Parathyroid adenoma (tissue), 2 donors: ENCODE results near the gene NCKAP1.
"Not testable (repeated sequence)": the region's sequence is repeated elsewhere in the genome, so short reads cannot be mapped to it uniquely, and the experiment has no call there.

Source experiments
- H2AFZ ChIP-seq: fragments of 300-600 bp; sonication (generic); one replicate; pipeline ENCODE4 v1.7.0; 2017; ENCODE audit warnings: antibody characterized with exemption, mild to moderate bottlenecking
- H3K27ac ChIP-seq: fragments of 300-600 bp; sonication (generic); one replicate; pipeline ENCODE4 v1.7.0; 2017
- H3K27me3 ChIP-seq: fragments of 300-600 bp; sonication (generic); one replicate; pipeline ENCODE4 v1.7.0; 2017; ENCODE audit warnings: low read length; ENCODE audit not compliant: control insufficient read depth, insufficient read depth
- H3K36me3 ChIP-seq: fragments of 300-600 bp; sonication (generic); one replicate; pipeline ENCODE4 v1.7.0; 2017; ENCODE audit warnings: low read length; ENCODE audit not compliant: control insufficient read depth, insufficient read depth
- H3K4me1 ChIP-seq: fragments of 300-600 bp; sonication (generic); one replicate; pipeline ENCODE4 v1.7.0; 2017; ENCODE audit warnings: control low read depth
- H3K4me2 ChIP-seq: fragments of 300-600 bp; sonication (generic); one replicate; pipeline ENCODE4 v1.7.0; 2017; ENCODE audit warnings: low read length
- H3K4me3 ChIP-seq: fragments of 300-600 bp; sonication (generic); one replicate; pipeline ENCODE4 v1.7.0; 2017; ENCODE audit warnings: low read depth, low read length
- H3K79me2 ChIP-seq: fragments of 300-600 bp; sonication (generic); one replicate; pipeline ENCODE4 v1.7.0; 2017; ENCODE audit warnings: control low read depth
- H3K9ac ChIP-seq: fragments of 300-600 bp; sonication (generic); one replicate; pipeline ENCODE4 v1.7.0; 2017; ENCODE audit warnings: mild to moderate bottlenecking
- H3K9me3 ChIP-seq: fragments of 300-600 bp; sonication (generic); one replicate; pipeline ENCODE4 v1.7.0; 2017; ENCODE audit warnings: low read length; ENCODE audit not compliant: control insufficient read depth
- TF ChIP-seq, protein P1 (sequence below): fragments of 300-600 bp; sonication (generic); IDR thresholded peaks from one replicate; pipeline ENCODE4 v1.7.0; 2017; ENCODE audit warnings: antibody characterized with exemption, mild to moderate bottlenecking
- donor health status: primary hyperparathyroidism.

NCKAP1 gene

DNA sequence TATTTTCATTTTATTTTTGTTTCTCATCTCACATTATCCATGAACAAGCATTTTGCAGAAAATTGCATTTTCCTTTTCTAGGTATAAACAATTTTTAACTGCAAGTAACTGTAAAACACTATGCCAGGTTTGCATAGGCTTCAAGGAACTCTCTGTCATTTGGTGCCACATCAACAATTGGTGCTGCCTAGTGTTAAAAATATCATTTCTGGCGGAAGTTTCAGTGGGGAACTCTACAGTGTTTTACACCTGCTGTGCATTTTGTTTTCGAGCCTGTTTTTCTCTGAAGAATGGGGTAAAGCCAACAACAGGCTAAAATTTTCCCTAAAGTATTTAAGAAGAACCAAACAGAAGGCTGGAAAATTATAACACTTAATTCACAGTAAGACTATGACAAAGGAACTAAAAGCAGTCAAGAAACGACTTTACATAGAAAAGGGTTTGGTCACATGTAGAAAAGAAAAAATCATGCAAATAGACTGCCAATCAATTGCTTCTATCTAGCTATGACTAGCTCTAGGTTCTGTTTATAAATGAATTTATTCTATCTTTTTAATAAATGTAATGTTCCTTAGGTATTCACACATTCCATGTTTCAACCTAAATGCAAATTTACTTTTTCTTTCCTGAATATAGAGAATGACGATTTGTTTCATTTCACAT is 150.4 kb downstream of the NCKAP1 start:
- no peak overlapping the region for H3K9ac ChIP-seq
- no peaks in the 10 kb centered on the region for H3K4me1 ChIP-seq
- H3K27me3 ChIP-seq, result no peaks in the 10 kb centered on the region
- TF ChIP-seq, protein P1, sequence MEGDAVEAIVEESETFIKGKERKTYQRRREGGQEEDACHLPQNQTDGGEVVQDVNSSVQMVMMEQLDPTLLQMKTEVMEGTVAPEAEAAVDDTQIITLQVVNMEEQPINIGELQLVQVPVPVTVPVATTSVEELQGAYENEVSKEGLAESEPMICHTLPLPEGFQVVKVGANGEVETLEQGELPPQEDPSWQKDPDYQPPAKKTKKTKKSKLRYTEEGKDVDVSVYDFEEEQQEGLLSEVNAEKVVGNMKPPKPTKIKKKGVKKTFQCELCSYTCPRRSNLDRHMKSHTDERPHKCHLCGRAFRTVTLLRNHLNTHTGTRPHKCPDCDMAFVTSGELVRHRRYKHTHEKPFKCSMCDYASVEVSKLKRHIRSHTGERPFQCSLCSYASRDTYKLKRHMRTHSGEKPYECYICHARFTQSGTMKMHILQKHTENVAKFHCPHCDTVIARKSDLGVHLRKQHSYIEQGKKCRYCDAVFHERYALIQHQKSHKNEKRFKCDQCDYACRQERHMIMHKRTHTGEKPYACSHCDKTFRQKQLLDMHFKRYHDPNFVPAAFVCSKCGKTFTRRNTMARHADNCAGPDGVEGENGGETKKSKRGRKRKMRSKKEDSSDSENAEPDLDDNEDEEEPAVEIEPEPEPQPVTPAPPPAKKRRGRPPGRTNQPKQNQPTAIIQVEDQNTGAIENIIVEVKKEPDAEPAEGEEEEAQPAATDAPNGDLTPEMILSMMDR, result no peak
- H3K36me3 ChIP-seq, result no peaks in the 10 kb centered on the region
- no peaks in the 10 kb centered on the region for H3K9me3 ChIP-seq
- H3K4me2 ChIP-seq, result no peak overlapping the region
- no peak overlapping the region for H2AFZ ChIP-seq
- H3K27ac ChIP-seq, result no peak overlapping the region
- H3K4me3 ChIP-seq, result no peak overlapping the region
- no peaks in the 10 kb centered on the region for H3K79me2 ChIP-seq

DNA sequence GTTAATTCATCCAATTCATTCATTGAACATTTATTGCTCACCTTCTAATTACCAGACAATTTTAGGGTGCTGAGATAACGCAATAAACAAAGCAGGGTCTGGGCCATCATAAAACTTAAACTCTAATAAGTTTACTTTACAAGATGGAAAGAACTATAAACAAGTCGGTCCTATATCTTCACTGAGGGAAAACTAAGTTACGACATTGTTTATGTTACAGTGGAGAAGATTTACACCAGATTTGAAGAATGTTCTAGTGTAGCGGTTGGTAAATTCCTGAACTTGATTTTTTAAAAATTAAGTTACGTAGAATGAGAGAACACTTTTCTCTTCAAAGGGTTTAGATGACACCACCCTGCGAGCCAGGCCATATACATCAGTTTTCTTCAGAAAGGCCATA is 151.2 kb downstream of the NCKAP1 start:
- Histone ChIP-seq H3K4me2 (no peak overlapping the region), H3K4me1 (no peaks in the 10 kb centered on the region), H3K36me3 (no peaks in the 10 kb centered on the region), H3K9me3 (no peaks in the 10 kb centered on the region), H3K9ac (no peak overlapping the region), H3K4me3 (no peak overlapping the region), H2AFZ (no peak overlapping the region), H3K27me3 (no peaks in the 10 kb centered on the region), H3K27ac (no peak overlapping the region), H3K79me2 (no peaks in the 10 kb centered on the region)
- TF ChIP-seq, protein P1, result no peak

DNA sequence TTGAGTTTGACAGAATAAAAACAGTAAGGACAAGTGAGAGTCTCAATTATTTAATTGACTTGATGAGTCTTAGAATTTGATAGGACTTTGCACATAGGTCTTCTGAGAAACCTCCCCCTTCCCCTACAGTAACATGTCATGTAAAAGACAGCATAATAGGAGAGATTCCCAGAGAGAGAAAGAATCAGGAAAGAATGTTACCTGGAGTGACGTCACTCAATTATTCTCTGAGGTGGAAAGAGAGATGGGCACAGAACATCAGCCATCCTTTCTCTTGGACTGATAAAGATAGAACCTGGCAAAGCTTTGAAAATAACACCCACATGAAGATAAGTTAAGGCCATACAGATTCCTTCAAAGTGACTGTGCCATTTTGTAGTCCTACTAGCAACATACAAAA is 152.5 kb downstream of the NCKAP1 start:
- no peaks in the 10 kb centered on the region for H3K4me1 ChIP-seq
- H3K4me3 ChIP-seq, result no peak overlapping the region
- no peak overlapping the region for H3K4me2 ChIP-seq
- no peaks in the 10 kb centered on the region for H3K27me3 ChIP-seq
- H3K79me2 ChIP-seq, result no peaks in the 10 kb centered on the region
- H3K36me3 ChIP-seq, result no peaks in the 10 kb centered on the region
- H2AFZ ChIP-seq, result no peak overlapping the region
- H3K9ac ChIP-seq, result no peak overlapping the region
- TF ChIP-seq, protein P1, result no peak
- H3K27ac ChIP-seq, result no peak overlapping the region
- no peaks in the 10 kb centered on the region for H3K9me3 ChIP-seq

DNA sequence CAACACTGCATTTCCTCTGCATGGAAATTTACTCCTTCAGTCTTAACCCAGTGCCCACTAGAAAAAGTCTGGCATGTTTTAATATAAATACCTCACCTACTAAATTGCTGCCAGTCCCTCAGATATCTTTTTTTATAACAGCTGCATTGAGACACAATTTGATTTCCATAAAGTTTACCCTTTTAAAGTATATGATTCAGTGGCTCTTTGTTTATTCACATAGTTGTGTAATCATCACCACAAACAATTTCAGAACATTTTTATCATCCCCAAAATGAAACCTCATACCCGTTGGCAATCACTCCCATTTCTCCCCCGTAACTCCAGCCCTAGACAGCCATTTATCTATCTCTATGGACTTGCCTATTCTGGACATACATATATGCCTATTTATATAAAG is 154.8 kb downstream of the NCKAP1 start:
- Histone ChIP-seq H3K4me2 (no peak overlapping the region), H3K27me3 (no peaks in the 10 kb centered on the region), H3K9me3 (no peaks in the 10 kb centered on the region), H3K36me3 (no peaks in the 10 kb centered on the region), H3K9ac (no peak overlapping the region), H3K4me1 (no peaks in the 10 kb centered on the region), H3K79me2 (no peaks in the 10 kb centered on the region), H3K4me3 (no peak overlapping the region), H3K27ac (no peak overlapping the region), H2AFZ (no peak overlapping the region)
- TF ChIP-seq, protein P1, result no peak

DNA sequence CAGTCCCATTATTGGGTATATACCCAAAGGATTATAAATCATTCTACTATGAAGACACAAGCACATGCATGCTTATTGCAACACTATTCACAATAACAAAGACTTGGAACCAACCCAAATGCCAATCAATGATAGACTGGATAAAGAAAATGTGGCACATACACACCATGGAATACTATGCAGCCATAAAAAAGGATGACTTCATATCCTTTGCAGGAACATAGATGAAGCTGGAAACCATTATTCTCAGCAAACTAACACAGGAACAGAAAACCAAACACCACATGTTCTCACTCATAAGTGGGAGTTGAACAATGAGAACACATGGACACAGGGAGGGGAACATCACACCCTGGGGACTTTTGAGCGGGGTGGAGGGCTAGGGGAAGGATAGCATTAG is 158.2 kb downstream of the NCKAP1 start:
- H2AFZ ChIP-seq, H3K27ac ChIP-seq, H3K4me2 ChIP-seq, H3K27me3 ChIP-seq, H3K9ac ChIP-seq, H3K36me3 ChIP-seq, H3K79me2 ChIP-seq, H3K9me3 ChIP-seq, H3K4me3 ChIP-seq, H3K4me1 ChIP-seq: not testable (repeated sequence)

DNA sequence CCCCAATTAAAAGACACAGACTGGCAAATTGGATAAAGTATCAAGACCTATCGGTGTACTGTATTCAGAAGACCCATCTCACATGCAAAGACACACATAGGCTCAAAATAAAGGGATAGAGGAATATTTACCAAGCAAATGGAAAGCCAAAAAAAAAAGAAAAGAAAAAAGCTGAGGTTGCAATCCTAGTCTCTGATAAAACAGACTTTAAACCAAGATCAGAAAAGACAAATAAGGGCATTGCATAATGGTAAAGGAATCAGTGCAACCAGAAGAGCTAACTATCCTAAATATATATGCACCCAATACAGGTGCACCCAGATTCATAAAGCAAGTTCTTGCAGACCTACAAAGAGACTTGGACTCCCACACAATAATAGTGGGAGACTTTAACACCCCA is 161.6 kb downstream of the NCKAP1 start:
- H3K9me3 ChIP-seq, H3K27me3 ChIP-seq, H3K4me3 ChIP-seq, H3K4me2 ChIP-seq, H3K36me3 ChIP-seq, H3K9ac ChIP-seq, H3K79me2 ChIP-seq, H3K4me1 ChIP-seq, H2AFZ ChIP-seq, H3K27ac ChIP-seq: not testable (repeated sequence)
